IMR-90 (cell line): ENCODE measurements around the gene LRRC3C. TPM values are rescaled to one million over a fixed set of nuclear protein-coding genes. Genes with fewer than 3 reads are reported as not detected.

Source experiments
- ATAC-seq: fragments of 200-7000 bp; cut with Tn5 transposase; 2 replicates; pipeline ENCODE4 v1.9.1; 2020; ENCODE audit warnings: low read depth, mild to moderate bottlenecking, moderate library complexity
- BruUV-seq: library from RNA; stranded (reverse); fragments of 400-500 nt; replicated peaks from 2 replicates; lab custom pipeline; 2021; lab: Mats Ljungman, UMichigan
- CTCF ChIA-PET: fragments of 300-600 bp; formaldehyde crosslinking; extraction: SDS; loops from one replicate; lab custom pipeline; 2021; ENCODE audit warnings: antibody characterized with exemption; lab: Yijun Ruan, JAX
- POLR2A ChIA-PET: fragments of 300-600 bp; sonication (Branson Sonifier 250); formaldehyde crosslinking; loops from one replicate; lab custom pipeline; 2022; ENCODE audit warnings: antibody characterized with exemption; ENCODE audit not compliant: unreplicated experiment; lab: Charles Lee
- DNase-seq: peaks from one replicate; pipeline ENCODE4 v3.0.0; 2013
- H2AFZ ChIP-seq: replicated peaks from 2 replicates; pipeline ENCODE3; 2013; ENCODE audit warnings: low read length, mild to moderate bottlenecking; ENCODE audit not compliant: poor library complexity
- H2AK5ac ChIP-seq: 2 replicates; pipeline ENCODE4 v1.6.1; 2013; ENCODE audit warnings: low read depth, low read length, inconsistent platforms
- H2AK9ac ChIP-seq: replicated peaks from 2 replicates; pipeline ENCODE3; 2013; ENCODE audit warnings: mild to moderate bottlenecking, low read depth, low read length, moderate library complexity; ENCODE audit not compliant: poor library complexity
- H2BK120ac ChIP-seq: 2 replicates; pipeline ENCODE4 v1.6.1; 2013; ENCODE audit warnings: low read depth, low read length, inconsistent platforms
- H2BK15ac ChIP-seq: 3 replicates; pipeline ENCODE4 v1.6.1; 2013; ENCODE audit warnings: low read depth, low read length, inconsistent platforms
- H2BK20ac ChIP-seq: 2 replicates; pipeline ENCODE4 v1.6.1; 2013; ENCODE audit warnings: low read depth, mild to moderate bottlenecking, inconsistent platforms, low read length, moderate library complexity
- H2BK5ac ChIP-seq: 2 replicates; pipeline ENCODE4 v1.6.1; 2013; ENCODE audit warnings: mild to moderate bottlenecking, low read depth, low read length, inconsistent platforms; ENCODE audit not compliant: poor library complexity, severe bottlenecking
- H3K14ac ChIP-seq: replicated peaks from 2 replicates; pipeline ENCODE4 v1.6.1; 2013; ENCODE audit warnings: low read depth, low read length, inconsistent platforms
- H3K18ac ChIP-seq: 2 replicates; pipeline ENCODE4 v1.6.1; 2013; ENCODE audit warnings: low read depth, low read length, control low read depth
- H3K23ac ChIP-seq: 2 replicates; pipeline ENCODE4 v1.6.1; 2013; ENCODE audit warnings: low read depth, low read length, inconsistent platforms
- H3K27ac ChIP-seq: 2 replicates; pipeline ENCODE4 v1.5.1; 2013; ENCODE audit warnings: mild to moderate bottlenecking, control low read depth, low read length; ENCODE audit not compliant: insufficient read depth
- H3K27me3 ChIP-seq: 2 replicates; pipeline ENCODE4 v1.6.1; 2013; ENCODE audit warnings: low read length; ENCODE audit not compliant: control insufficient read depth, insufficient read depth
- H3K36me3 ChIP-seq: 2 replicates; pipeline ENCODE4 v1.6.1; 2013; ENCODE audit warnings: low read length, mixed read lengths; ENCODE audit not compliant: control insufficient read depth, insufficient read depth
- H3K4ac ChIP-seq: 2 replicates; pipeline ENCODE4 v1.6.1; 2013; ENCODE audit warnings: low read depth, low read length, inconsistent platforms
- H3K4me1 ChIP-seq: 2 replicates; pipeline ENCODE4 v1.6.1; 2013; ENCODE audit warnings: low read length, mixed read lengths; ENCODE audit not compliant: control insufficient read depth, insufficient read depth
- H3K4me2 ChIP-seq: 2 replicates; pipeline ENCODE4 v1.6.1; 2013; ENCODE audit warnings: low read depth, mild to moderate bottlenecking, control low read depth, low read length, moderate library complexity
- H3K4me3 ChIP-seq: 2 replicates; pipeline ENCODE4 v1.5.1; 2013; ENCODE audit warnings: low read depth, mild to moderate bottlenecking, control low read depth, low read length, moderate library complexity; ENCODE audit not compliant: insufficient read depth
- H3K56ac ChIP-seq: 2 replicates; pipeline ENCODE4 v1.6.1; 2013; ENCODE audit warnings: low read length, inconsistent platforms; ENCODE audit not compliant: insufficient read depth; ENCODE audit errors: extremely low read depth
- H3K79me1 ChIP-seq, 2 experiments: 2 replicates each; pipeline ENCODE4 v1.6.1; 2013; ENCODE audit warnings: low read length in 2 of 2, inconsistent platforms in 1 of 2, low read depth in 1 of 2
- H3K9ac ChIP-seq: 2 replicates; pipeline ENCODE4 v1.6.1; 2013; ENCODE audit warnings: low read depth, low read length, control low read depth
- H3K9me1 ChIP-seq: 2 replicates; pipeline ENCODE4 v1.6.1; 2013; ENCODE audit warnings: low read length, inconsistent platforms; ENCODE audit not compliant: insufficient read depth
- H3K9me3 ChIP-seq: 2 replicates; pipeline ENCODE4 v1.6.1; 2013; ENCODE audit warnings: low read length; ENCODE audit not compliant: control insufficient read depth, insufficient read depth
- H4K20me1 ChIP-seq: 2 replicates; pipeline ENCODE4 v1.6.1; 2013; ENCODE audit warnings: low read length, inconsistent platforms; ENCODE audit not compliant: insufficient read depth
- H4K5ac ChIP-seq: 2 replicates; pipeline ENCODE4 v1.6.1; 2013; ENCODE audit warnings: mild to moderate bottlenecking, low read depth, low read length, control low read depth
- H4K8ac ChIP-seq, 2 experiments: 2 replicates each; pipeline ENCODE4 v1.6.1; 2013; ENCODE audit warnings: low read depth in 2 of 2, low read length in 2 of 2, control low read depth in 1 of 2, inconsistent platforms in 1 of 2
- H4K91ac ChIP-seq: 2 replicates; pipeline ENCODE4 v1.6.1; 2013; ENCODE audit warnings: low read depth, low read length, inconsistent platforms; ENCODE audit not compliant: insufficient read depth
- CEBPB ChIP-seq: IDR thresholded peaks from 2 replicates; pipeline ENCODE4 v1.6.1; 2012; ENCODE audit warnings: low read depth, low read length, improper control_type of control experiment
- CHD1 ChIP-seq: IDR thresholded peaks from 2 replicates; pipeline ENCODE4 v1.6.1; 2012; ENCODE audit warnings: low read depth, low read length, improper control_type of control experiment
- FOS ChIP-seq: fragments of 150-350 bp; IDR thresholded peaks from 2 replicates; pipeline ENCODE4 v1.6.1; 2016; ENCODE audit warnings: low read depth, low read length
- USF2 ChIP-seq: fragments of 150-350 bp; IDR thresholded peaks from 2 replicates; pipeline ENCODE4 v1.6.1; 2017; ENCODE audit warnings: mild to moderate bottlenecking, antibody characterized with exemption, low read length, low read depth
- WGBS, 2 experiments: methylation state at CpG; one replicate each; pipeline versions ENCODE4 v1.1.5 to v1.1.7; 2013; ENCODE audit warnings: missing lambda C conversion rate in 2 of 2; ENCODE audit not compliant: insufficient read length in 1 of 2; ENCODE audit errors: extremely low coverage in 2 of 2; 5-methylcytosine and 5-hydroxymethylcytosine counted together
- dilution Hi-C: fragments of 300-500 bp; cut with HindIII; formaldehyde crosslinking; loops from one replicate; pipeline ENCODE4 v1.14.3; 2018; ENCODE audit warnings: low sequenced_read_pairs; ENCODE audit not compliant: unreplicated experiment
- in situ Hi-C: fragments of 300-500 bp; cut with MboI; formaldehyde crosslinking; loops from 3 replicates; pipeline ENCODE4 v1.14.3; 2019; ENCODE audit warnings: low sequenced_read_pairs, inconsistent platforms, mixed read lengths
- intact Hi-C: fragments of 100-400 bp; cut with micrococcal nuclease; formaldehyde crosslinking; loops from 2 replicates; pipeline ENCODE4 v1.10.0; 2022
- polyA plus RNA-seq, 3 experiments: library from polyadenylated mRNA; depleted of rRNA; stranded (reverse); fragments of >200 nt; gene quantifications; 2 replicates each; pipeline ENCODE4 v1.2.3, GENCODE V29; 2012; ENCODE audit warnings: low replicate concordance in 1 of 3
- total RNA-seq: library from RNA; depleted of rRNA; stranded (reverse); fragments of >200 nt; gene quantifications from 2 replicates; pipeline ENCODE4 v1.2.3, GENCODE V29; 2012

Gene LRRC3C
- total and polyA plus RNA-seq, 2 of the 4 experiments (the other 2 are of a cell fraction) = not detected

- Histone ChIP-seq H3K4ac (peak overlapping the region; percentile 79), H3K14ac (peak overlapping the region; percentile 44; the same call in 1 of the 2 replicates), H3K4me2 (peak overlapping the region; percentile 52; the same call in 1 of the 2 replicates), H2AK9ac (no peak overlapping the region), H2AFZ (no peak overlapping the region), H3K79me1 (peaks cover 0 to 36% of the 10 kb centered on the region in 2 experiments; a peak in 2 of 4 replicates), H4K20me1 (peaks cover 33% of the 10 kb centered on the region), H3K27me3 (no peaks in the 10 kb centered on the region), H3K27ac (peak overlapping the region; percentile 55), H2AK5ac (peak overlapping the region; percentile 86; the same call in 1 of the 2 replicates), H3K18ac (peak overlapping the region; percentile 69; the same call in 1 of the 2 replicates), H2BK120ac (peak overlapping the region; percentile 77), H3K4me1 (peaks cover 32% of the 10 kb centered on the region), H4K8ac (peak overlapping the region in 1 of 2 experiments; percentile 77; a peak in 2 of 4 replicates), H3K9me3 (no peaks in the 10 kb centered on the region), H3K4me3 (no peak overlapping the region), H4K5ac (peak overlapping the region; percentile 3; the same call in 1 of the 2 replicates), H2BK5ac (peak overlapping the region; percentile 99), H3K56ac (peak overlapping the region; percentile 63; the same call in 1 of the 2 replicates), H2BK20ac (peak overlapping the region; percentile 62), H3K9ac (no peak overlapping the region; the same call in 1 of the 2 replicates), H3K23ac (peak overlapping the region; percentile 37; the same call in 1 of the 2 replicates), H3K36me3 (no peaks in the 10 kb centered on the region), H4K91ac (peak overlapping the region; percentile 71), H3K9me1 (peaks cover 9% of the 10 kb centered on the region), H2BK15ac (peak overlapping the region; percentile 65; the same call in 1 of the 3 replicates)
- no CpG with 5 or more reads among the region's 5 CpGs for WGBS, 2 experiments
- ATAC-seq (peak; percentile 16), DNase-seq (peak; percentile 82)
- no TSS peak for BruUV-seq
- intact Hi-C loops = loop anchor here (2.0 kb wide), 1 partner anchor 23 kb away; no protein-coding TSS in a partner anchor
- dilution Hi-C loops = no loop called here
- in situ Hi-C loops = no loop called here
- ChIA-PET POLR2A (no interaction called here), CTCF (interaction anchor here (1.0 kb wide), 1 partner anchor 9 kb away, joined by 6 read pairs; no protein-coding TSS in a partner anchor)
- TF ChIP-seq USF2 = no peak
- TF ChIP-seq FOS = peak; percentile 33; the same call in 1 of the 2 replicates
- TF ChIP-seq CHD1 = no peak
- TF ChIP-seq CEBPB = peak; percentile 69
Measured at GRCh38 chr17:39929646-39930407, 2.3 kb downstream of the LRRC3C start.
